GM12874 (cell line): Measurements from ENCODE around the gene PIRT.

Source experiments
- TF ChIP-seq, protein P1 (sequence below): IDR thresholded peaks from 2 replicates; pipeline ENCODE4 v1.5.1; 2011; ENCODE audit warnings: low read depth, mild to moderate bottlenecking, control low read depth, low read length, moderate library complexity; ENCODE audit not compliant: insufficient read depth

Gene PIRT

DNA sequence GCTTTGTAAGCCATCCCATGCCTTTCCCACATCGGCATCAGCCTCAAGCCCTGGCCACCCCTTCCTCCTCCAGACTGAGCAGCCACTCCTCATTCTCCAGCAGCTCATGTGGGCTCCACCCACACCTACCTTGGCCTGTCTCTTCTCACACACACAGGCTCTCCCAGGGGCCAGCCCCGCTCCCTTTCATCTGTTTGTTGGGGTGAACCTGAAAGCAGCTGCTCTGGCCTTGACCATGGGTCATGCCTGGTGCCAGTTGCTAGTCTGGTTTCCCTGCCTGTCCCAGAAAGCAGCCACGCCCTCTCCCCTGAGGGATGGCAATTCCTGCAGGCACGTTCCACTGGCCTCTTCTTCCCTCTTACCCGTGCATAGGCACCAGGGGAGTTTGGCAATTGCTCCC lies 22.6 kb downstream of the PIRT start:
- TF ChIP-seq, protein P1, sequence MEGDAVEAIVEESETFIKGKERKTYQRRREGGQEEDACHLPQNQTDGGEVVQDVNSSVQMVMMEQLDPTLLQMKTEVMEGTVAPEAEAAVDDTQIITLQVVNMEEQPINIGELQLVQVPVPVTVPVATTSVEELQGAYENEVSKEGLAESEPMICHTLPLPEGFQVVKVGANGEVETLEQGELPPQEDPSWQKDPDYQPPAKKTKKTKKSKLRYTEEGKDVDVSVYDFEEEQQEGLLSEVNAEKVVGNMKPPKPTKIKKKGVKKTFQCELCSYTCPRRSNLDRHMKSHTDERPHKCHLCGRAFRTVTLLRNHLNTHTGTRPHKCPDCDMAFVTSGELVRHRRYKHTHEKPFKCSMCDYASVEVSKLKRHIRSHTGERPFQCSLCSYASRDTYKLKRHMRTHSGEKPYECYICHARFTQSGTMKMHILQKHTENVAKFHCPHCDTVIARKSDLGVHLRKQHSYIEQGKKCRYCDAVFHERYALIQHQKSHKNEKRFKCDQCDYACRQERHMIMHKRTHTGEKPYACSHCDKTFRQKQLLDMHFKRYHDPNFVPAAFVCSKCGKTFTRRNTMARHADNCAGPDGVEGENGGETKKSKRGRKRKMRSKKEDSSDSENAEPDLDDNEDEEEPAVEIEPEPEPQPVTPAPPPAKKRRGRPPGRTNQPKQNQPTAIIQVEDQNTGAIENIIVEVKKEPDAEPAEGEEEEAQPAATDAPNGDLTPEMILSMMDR: no peak

DNA sequence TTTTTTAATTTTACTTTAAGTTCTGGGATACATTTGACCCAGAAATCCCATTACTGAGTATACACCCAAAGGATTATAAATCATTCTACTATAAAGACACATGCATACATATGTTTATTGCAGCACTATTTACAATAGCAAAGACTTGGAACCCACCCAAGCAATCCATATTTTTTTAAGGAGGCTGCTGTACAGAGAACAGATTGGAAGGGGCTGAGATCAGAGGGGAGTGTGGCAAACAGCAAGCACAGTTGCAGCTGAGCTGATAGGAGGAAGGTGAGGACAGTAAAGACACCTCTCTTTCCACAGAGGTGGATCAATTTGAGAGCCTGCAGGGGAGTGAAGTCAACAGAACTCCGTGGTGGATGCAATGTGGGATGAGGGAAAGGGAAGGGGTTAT lies 23.8 kb downstream of the PIRT start:
- TF ChIP-seq, protein P1: no peak

DNA sequence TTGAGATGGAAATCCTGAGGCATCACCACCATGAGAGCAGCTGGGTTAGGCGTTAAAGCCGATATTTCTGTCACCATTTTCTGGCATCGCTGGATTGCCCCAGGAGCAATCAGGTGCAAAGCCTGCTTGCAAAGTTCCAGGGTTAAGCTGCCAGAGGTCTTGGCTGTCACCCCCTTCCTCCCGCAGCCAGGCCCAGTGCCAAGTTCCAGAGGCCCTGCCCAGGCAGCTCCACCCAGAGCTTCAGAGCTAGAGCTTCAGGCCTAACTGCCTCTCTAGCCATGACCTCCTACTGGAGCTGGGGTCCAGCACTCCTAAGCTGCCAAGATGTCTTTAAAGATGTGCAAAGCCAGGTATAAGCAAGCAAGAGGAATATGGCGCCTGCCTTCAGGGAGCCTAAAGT lies 25.2 kb downstream of the PIRT start:
- TF ChIP-seq, protein P1: no peak

DNA sequence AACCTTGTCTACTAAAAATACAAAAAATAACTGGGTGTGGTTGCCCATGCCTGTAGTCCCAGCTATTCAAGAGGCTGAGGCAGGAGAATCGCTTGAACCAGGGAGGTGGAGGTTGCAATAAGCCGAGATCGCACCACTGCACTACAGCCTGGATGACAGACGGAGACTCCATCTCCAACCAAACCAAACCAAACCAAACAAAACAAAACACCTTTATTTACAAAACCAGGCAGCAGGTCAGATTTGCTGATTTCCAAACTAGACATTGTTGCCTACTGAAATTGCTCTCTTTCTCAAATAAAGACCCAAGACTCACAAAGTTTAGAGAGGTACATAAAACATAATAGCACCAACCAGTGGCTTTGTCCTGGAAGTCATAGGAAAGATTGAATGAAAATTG lies 28.3 kb downstream of the PIRT start:
- TF ChIP-seq, protein P1: no peak

DNA sequence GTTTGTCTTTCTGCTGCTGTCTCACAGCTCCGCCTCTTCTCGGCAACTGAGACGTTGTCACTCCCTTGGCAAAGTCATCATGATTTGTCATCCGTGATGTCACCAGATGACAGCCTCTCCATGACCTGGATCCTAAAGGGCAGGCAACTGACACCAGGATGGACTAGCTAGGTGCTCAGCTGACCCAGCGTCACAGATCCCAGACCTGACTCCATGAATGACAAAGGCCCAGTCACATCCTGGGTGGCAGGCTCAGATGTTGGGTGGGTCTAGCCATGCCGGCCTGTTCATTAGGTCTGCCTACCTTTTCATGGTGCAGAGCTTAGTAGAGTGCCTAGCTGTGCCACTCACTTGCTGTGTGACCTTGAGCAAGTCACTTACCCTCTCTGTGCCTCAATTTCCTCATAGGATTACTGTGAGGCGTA lies 30.2 kb downstream of the PIRT start:
- TF ChIP-seq, protein P1: no peak

DNA sequence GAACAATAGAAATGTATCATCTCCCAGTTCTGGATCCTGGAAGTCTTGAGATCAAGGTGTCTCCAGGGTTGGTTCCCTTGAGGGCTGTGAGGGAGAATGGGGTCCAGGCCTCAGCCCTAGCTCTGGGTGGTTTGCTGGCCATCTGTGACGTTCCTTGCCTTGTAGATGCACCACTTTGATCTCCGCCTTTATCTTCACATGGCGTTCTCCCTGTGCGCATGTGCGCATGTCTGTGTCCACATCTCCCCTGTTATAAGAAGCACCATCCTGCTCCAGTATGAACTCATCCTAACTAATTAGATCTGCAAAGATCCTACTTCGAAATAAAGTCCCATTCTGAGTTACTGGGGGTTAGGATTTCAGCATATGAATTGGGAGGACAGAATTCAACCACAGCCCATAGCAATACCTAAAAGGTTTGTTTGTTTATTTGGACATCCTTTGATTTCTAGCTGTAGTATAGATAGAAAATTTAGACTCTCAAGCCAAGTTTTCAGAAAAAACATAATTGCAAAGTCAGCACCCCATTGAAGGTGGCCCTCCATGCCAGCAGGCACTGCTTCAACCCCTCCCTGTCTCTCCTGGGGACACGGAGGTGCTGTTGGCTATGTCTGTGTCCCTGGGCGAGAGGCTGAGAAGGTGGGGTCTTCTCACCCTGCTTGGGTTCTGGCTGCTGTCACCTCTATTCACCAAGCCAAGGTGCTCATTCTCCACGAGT lies 31.2 kb downstream of the PIRT start:
- TF ChIP-seq, protein P1: no peak

DNA sequence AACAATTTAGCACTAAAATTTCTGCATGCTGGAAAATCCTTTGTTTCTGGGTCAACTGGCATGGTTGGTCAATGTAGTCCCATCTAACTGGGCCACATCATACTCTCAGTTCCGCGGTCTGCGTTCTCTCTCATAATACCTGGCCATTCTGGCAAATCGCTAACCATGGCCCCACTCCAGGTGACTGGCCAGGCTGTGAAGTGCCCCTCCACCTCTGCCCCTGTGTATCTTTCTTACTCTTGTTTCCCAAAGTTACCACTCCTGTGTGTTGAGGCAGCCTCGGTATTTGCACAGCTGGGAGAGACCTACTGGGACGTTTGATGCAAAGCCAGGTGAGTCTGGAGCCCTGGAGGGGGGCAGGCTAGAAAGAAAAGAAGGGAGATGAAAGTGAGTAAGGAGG lies 32.0 kb downstream of the PIRT start:
- TF ChIP-seq, protein P1: no peak
